Vagina (tissue), 2 donors: ENCODE data around the gene PRKCB.

ENCODE experiments used
- CTCF ChIP-seq, 3 experiments: fragments of 450-650 bp in 2 of 3; fragments of 200-600 bp in 1 of 3; sonication (generic) in 1 of 3; IDR thresholded peaks; one replicate each; pipeline ENCODE4 v1.5.1; 2017 to 2019; ENCODE audit warnings: antibody characterized with exemption in 3 of 3, mild to moderate bottlenecking in 2 of 3, moderate library complexity in 2 of 3
- POLR2A ChIP-seq, 2 donors: fragments of 450-650 bp; IDR thresholded peaks; one replicate each; pipeline ENCODE4 v1.6.1; 2017; ENCODE audit warnings: antibody characterized with exemption in 2 of 2, mild to moderate bottlenecking in 2 of 2, moderate library complexity in 2 of 2
- POLR2AphosphoS5 ChIP-seq, 2 donors: sonication (generic); formaldehyde crosslinking; IDR thresholded peaks; one replicate each; pipeline ENCODE4 v1.9.0; 2017; ENCODE audit warnings: antibody characterized with exemption in 2 of 2, mild to moderate bottlenecking in 2 of 2, low read depth in 1 of 2; ENCODE audit not compliant: insufficient read depth in 1 of 2

- no peak for TF ChIP-seq CTCF (IDR thresholded peaks at IDR 0.05)
- no peak for TF ChIP-seq POLR2A (IDR thresholded peaks at IDR 0.05)
- no peak for TF ChIP-seq POLR2AphosphoS5 (IDR thresholded peaks at IDR 0.05; ENCODE audit: insufficient read depth in 1 of 2, low read depth in 1 of 2)
Measured at GRCh38 chr16:24118126-24118821, 282.5 kb downstream of the PRKCB start.
